Measurements from ENCODE around the gene NINJ2.

GRCh38 chr12:612293-612692 lies 51.0 kb downstream of the NINJ2 start:
- TF ChIP-seq EP300 (IDR thresholded peaks at IDR 0.05; ENCODE audit: borderline replicate concordance in 1 of 2, low read depth in 1 of 2, low read length in 1 of 2) (no peak), RAD21 (IDR thresholded peaks at IDR 0.05; ENCODE audit: low read length) (no peak), YY1 (IDR thresholded peaks at IDR 0.05; ENCODE audit: low read depth) (no peak), RFX5 (IDR thresholded peaks at IDR 0.05; ENCODE audit: low read length) (no peak), PBX3 (IDR thresholded peaks at IDR 0.05) (no peak), POLR2AphosphoS5 (IDR thresholded peaks at IDR 0.05; ENCODE audit: low read depth, low read length) (no peak), MEF2A (IDR thresholded peaks at IDR 0.05; ENCODE audit: borderline replicate concordance, low read depth) (no peak), IRF3 (IDR thresholded peaks at IDR 0.05; ENCODE audit: low read depth, low read length) (no peak), MXI1 (IDR thresholded peaks at IDR 0.05; ENCODE audit: low read depth, low read length) (no peak), ELF1 (IDR thresholded peaks at IDR 0.05) (no peak)
- TF ChIP-seq, protein P1, sequence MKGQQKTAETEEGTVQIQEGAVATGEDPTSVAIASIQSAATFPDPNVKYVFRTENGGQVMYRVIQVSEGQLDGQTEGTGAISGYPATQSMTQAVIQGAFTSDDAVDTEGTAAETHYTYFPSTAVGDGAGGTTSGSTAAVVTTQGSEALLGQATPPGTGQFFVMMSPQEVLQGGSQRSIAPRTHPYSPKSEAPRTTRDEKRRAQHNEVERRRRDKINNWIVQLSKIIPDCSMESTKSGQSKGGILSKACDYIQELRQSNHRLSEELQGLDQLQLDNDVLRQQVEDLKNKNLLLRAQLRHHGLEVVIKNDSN (IDR thresholded peaks at IDR 0.05; ENCODE audit: borderline replicate concordance, low read depth): no peak
- TF ChIP-seq, protein P2, sequence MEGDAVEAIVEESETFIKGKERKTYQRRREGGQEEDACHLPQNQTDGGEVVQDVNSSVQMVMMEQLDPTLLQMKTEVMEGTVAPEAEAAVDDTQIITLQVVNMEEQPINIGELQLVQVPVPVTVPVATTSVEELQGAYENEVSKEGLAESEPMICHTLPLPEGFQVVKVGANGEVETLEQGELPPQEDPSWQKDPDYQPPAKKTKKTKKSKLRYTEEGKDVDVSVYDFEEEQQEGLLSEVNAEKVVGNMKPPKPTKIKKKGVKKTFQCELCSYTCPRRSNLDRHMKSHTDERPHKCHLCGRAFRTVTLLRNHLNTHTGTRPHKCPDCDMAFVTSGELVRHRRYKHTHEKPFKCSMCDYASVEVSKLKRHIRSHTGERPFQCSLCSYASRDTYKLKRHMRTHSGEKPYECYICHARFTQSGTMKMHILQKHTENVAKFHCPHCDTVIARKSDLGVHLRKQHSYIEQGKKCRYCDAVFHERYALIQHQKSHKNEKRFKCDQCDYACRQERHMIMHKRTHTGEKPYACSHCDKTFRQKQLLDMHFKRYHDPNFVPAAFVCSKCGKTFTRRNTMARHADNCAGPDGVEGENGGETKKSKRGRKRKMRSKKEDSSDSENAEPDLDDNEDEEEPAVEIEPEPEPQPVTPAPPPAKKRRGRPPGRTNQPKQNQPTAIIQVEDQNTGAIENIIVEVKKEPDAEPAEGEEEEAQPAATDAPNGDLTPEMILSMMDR (IDR thresholded peaks at IDR 0.05): no peak
- TF ChIP-seq, protein P3, sequence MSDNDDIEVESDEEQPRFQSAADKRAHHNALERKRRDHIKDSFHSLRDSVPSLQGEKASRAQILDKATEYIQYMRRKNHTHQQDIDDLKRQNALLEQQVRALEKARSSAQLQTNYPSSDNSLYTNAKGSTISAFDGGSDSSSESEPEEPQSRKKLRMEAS (IDR thresholded peaks at IDR 0.05; ENCODE audit: low read depth): no peak
